ENCODE data around the gene PDE3A. TPM values are rescaled to one million over a fixed set of nuclear protein-coding genes. Genes with fewer than 3 reads are reported as not detected.
A peak's percentile ranks its signal among the peaks of the same experiment; 100 is the strongest.

PDE3A gene
- polyA plus RNA-seq, 3 donors: 0.10 TPM; not detected in 2

DNA sequence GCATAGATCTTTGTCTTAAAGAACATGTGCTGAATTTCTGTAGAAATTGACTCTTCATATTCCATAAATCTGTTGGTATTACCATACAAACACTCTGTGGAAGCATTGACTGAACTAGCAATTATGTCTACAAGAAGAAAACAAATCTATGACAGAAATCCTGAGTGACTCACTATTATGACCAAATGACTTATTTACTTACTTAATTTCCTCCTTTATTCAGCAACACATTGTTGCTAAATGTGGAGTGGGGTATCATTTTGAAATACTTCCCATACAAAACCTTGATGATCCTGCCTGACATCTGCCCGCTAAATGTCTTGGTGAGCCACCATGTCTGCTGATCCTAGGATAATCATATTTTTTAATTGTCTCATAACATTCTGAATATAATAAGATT lies 227.7 kb downstream of the PDE3A start:
- Mint-ChIP-seq H3K4me1 (no peaks in the 10 kb centered on the region), H3K27ac (no peak overlapping the region), H3K36me3 (no peaks in the 10 kb centered on the region), H3K27me3 (ENCODE audit: low read depth in 3 of 3) (no peaks in the 10 kb centered on the region), H3K4me3 (no peak overlapping the region), H3K9me3 (peaks cover 0 to 1% (median 0%) of the 10 kb centered on the region in 7 donors)
- no peaks in the 10 kb centered on the region for H3K4me1 ChIP-seq (ENCODE audit: control insufficient read depth in 1 of 2, insufficient read depth in 2 of 2, low read length in 2 of 2)
- no peaks in the 10 kb centered on the region for H3K27me3 ChIP-seq (ENCODE audit: control insufficient read depth in 2 of 2, insufficient read depth in 2 of 2, low read length in 2 of 2)
- no CpG with 5 or more reads among the region's 1 CpG for WGBS (ENCODE audit: insufficient coverage)
- H3K4me2 ChIP-seq (replicated peaks; ENCODE audit: extremely low read depth, low read length, poor library complexity, severe bottlenecking): no peak overlapping the region
- H4K20me1 ChIP-seq (ENCODE audit: insufficient read depth, low read length): no peaks in the 10 kb centered on the region
- peak in 1 of 3 donors; percentile 5 for DNase-seq
- TF ChIP-seq, protein P1, sequence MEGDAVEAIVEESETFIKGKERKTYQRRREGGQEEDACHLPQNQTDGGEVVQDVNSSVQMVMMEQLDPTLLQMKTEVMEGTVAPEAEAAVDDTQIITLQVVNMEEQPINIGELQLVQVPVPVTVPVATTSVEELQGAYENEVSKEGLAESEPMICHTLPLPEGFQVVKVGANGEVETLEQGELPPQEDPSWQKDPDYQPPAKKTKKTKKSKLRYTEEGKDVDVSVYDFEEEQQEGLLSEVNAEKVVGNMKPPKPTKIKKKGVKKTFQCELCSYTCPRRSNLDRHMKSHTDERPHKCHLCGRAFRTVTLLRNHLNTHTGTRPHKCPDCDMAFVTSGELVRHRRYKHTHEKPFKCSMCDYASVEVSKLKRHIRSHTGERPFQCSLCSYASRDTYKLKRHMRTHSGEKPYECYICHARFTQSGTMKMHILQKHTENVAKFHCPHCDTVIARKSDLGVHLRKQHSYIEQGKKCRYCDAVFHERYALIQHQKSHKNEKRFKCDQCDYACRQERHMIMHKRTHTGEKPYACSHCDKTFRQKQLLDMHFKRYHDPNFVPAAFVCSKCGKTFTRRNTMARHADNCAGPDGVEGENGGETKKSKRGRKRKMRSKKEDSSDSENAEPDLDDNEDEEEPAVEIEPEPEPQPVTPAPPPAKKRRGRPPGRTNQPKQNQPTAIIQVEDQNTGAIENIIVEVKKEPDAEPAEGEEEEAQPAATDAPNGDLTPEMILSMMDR (IDR thresholded peaks at IDR 0.05): no peak
- intact Hi-C loops (cut with micrococcal nuclease): no loop called here
- no peak overlapping the region for H3K9ac ChIP-seq (ENCODE audit: insufficient read depth, low read length, poor library complexity, severe bottlenecking)
- no peaks in the 10 kb centered on the region for H3K36me3 ChIP-seq (replicated peaks in 1 of 2; ENCODE audit: control insufficient read depth in 1 of 2, insufficient read depth in 2 of 2, low read length in 2 of 2)
- no peak overlapping the region for H3K4me3 ChIP-seq (replicated peaks in 1 of 3; ENCODE audit: low read depth in 2 of 3, low read length in 3 of 3)
- H3K9me3 ChIP-seq (replicated peaks in 1 of 2; ENCODE audit: control insufficient read depth in 1 of 2, insufficient read depth in 1 of 2, low read length in 2 of 2): no peaks in the 10 kb centered on the region
- no peak overlapping the region for H2AFZ ChIP-seq (ENCODE audit: insufficient read depth, low read depth, low read length, poor library complexity, severe bottlenecking)
- no peak overlapping the region for H3K27ac ChIP-seq (ENCODE audit: low read depth in 1 of 2, low read length in 2 of 2)
- no peaks in the 10 kb centered on the region for H3K79me2 ChIP-seq (ENCODE audit: insufficient read depth, low read length)

- no peak for DNase-seq
- H3K4me3 ChIP-seq (replicated peaks in 1 of 3; ENCODE audit: low read depth in 2 of 3, low read length in 3 of 3): no peak overlapping the region
- no peak overlapping the region for H3K9ac ChIP-seq (ENCODE audit: insufficient read depth, low read length, poor library complexity, severe bottlenecking)
- no peaks in the 10 kb centered on the region for H3K79me2 ChIP-seq (ENCODE audit: insufficient read depth, low read length)
- Mint-ChIP-seq H3K27me3 (ENCODE audit: low read depth in 3 of 3) (no peaks in the 10 kb centered on the region), H3K27ac (no peak overlapping the region), H3K4me3 (no peak overlapping the region), H3K4me1 (no peaks in the 10 kb centered on the region), H3K9me3 (peaks cover 0 to 1% (median 0%) of the 10 kb centered on the region in 7 donors), H3K36me3 (no peaks in the 10 kb centered on the region)
- TF ChIP-seq, protein P1 (IDR thresholded peaks at IDR 0.05): no peak
- H2AFZ ChIP-seq (ENCODE audit: insufficient read depth, low read depth, low read length, poor library complexity, severe bottlenecking): no peak overlapping the region
- no peak overlapping the region for H3K4me2 ChIP-seq (replicated peaks; ENCODE audit: extremely low read depth, low read length, poor library complexity, severe bottlenecking)
- H3K27me3 ChIP-seq (ENCODE audit: control insufficient read depth in 2 of 2, insufficient read depth in 2 of 2, low read length in 2 of 2): no peaks in the 10 kb centered on the region
- no peaks in the 10 kb centered on the region for H3K36me3 ChIP-seq (replicated peaks in 1 of 2; ENCODE audit: control insufficient read depth in 1 of 2, insufficient read depth in 2 of 2, low read length in 2 of 2)
- intact Hi-C loops (cut with micrococcal nuclease): no loop called here
- H4K20me1 ChIP-seq (ENCODE audit: insufficient read depth, low read length): no peaks in the 10 kb centered on the region
- H3K9me3 ChIP-seq (replicated peaks in 1 of 2; ENCODE audit: control insufficient read depth in 1 of 2, insufficient read depth in 1 of 2, low read length in 2 of 2): no peaks in the 10 kb centered on the region
- no peak overlapping the region for H3K27ac ChIP-seq (ENCODE audit: low read depth in 1 of 2, low read length in 2 of 2)
- H3K4me1 ChIP-seq (ENCODE audit: control insufficient read depth in 1 of 2, insufficient read depth in 2 of 2, low read length in 2 of 2): no peaks in the 10 kb centered on the region
These were observed 231.4 kb downstream of the PDE3A start for GRCh38 chr12:20599757-20600156.

All from CD14-positive monocyte (primary cell).